AG04450 (cell line): ENCODE results near the gene ZC3HAV1. TPM values are rescaled to one million over a fixed set of nuclear protein-coding genes. Genes with fewer than 3 reads are reported as not detected.
"Not testable (repeated sequence)": the region's sequence is repeated elsewhere in the genome, so short reads cannot be mapped to it uniquely, and the experiment has no call there.

Experiments
- CTCF ChIA-PET: fragments of 300-600, 350-600 bp; formaldehyde crosslinking; extraction: SDS; loops from one replicate; lab custom pipeline; 2022; ENCODE audit warnings: antibody characterized with exemption, inconsistent platforms; lab: Charles Lee
- POLR2A ChIA-PET: fragments of 350-600 bp; formaldehyde crosslinking; extraction: SDS; loops from one replicate; lab custom pipeline; 2021; ENCODE audit warnings: antibody characterized with exemption, inconsistent platforms; lab: Yijun Ruan, JAX
- DNase-seq: peaks from one replicate; pipeline ENCODE4 v3.0.0-alpha.2; 2011; ENCODE audit warnings: low read depth, low spot score
- H3K27ac ChIP-seq: one replicate; pipeline ENCODE4 v1.5.1; 2012; ENCODE audit warnings: low read depth, low read length, control low read depth
- H3K27me3 ChIP-seq: one replicate; pipeline ENCODE4 v1.6.0; 2012; ENCODE audit warnings: low read length; ENCODE audit not compliant: control insufficient read depth, insufficient read depth
- H3K4me3 ChIP-seq: 2 replicates; pipeline ENCODE4 v1.5.1; 2011; ENCODE audit warnings: mild to moderate bottlenecking, low read depth, low read length, control low read depth
- H3K9me3 ChIP-seq: 2 replicates; pipeline ENCODE4 v1.5.1; 2012; ENCODE audit warnings: low read length; ENCODE audit not compliant: control insufficient read depth, insufficient read depth
- CTCF ChIP-seq: IDR thresholded peaks from 2 replicates; pipeline ENCODE4 v1.5.1; 2011; ENCODE audit warnings: low read depth, low read length, control low read depth, inconsistent platforms
- polyA plus RNA-seq: library from polyadenylated mRNA; depleted of rRNA; stranded (reverse); fragments of >200 nt; gene quantifications from 2 replicates; pipeline ENCODE4 v1.2.3, GENCODE V29; 2011

Gene ZC3HAV1
- polyA plus RNA-seq, 1 experiment: 25.3 TPM

DNA sequence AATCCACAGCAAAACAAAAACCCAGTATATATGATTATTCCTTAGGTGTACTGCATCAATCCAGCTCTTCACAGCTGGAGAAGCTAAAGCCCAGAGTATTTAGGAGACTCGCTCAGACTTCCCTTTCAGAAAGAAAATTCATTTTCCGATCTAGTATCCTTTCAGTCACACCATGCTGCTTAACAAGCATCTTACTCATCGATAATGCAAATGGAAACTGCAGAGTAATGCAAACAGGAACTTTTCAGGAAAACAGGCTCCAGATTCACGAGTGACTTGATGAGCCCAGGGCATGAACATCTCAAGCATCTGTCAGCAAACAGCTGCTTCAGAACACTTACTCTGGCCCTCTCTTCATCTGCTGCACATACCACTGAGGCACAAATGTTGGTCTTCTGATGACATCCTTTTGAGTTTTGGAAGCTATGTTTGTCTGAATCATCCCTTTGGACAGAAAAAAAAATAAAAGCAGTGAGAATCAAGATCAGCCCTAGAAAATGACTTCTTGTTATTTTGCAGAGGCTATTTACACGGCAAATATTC lies 48.8 kb downstream of the ZC3HAV1 start:
- Histone ChIP-seq H3K27ac (no peak overlapping the region), H3K4me3 (no peak overlapping the region), H3K27me3 (no peaks in the 10 kb centered on the region), H3K9me3 (no peaks in the 10 kb centered on the region)
- POLR2A ChIA-PET: no interaction called here
- no peak for TF ChIP-seq CTCF
- DNase-seq: no peak
- CTCF ChIA-PET: interaction anchor here (0.6 to 3.9 kb wide), 6 partner anchors 14 to 217 kb away, joined by 3 to 32 read pairs (median 8); no protein-coding TSS in a partner anchor

DNA sequence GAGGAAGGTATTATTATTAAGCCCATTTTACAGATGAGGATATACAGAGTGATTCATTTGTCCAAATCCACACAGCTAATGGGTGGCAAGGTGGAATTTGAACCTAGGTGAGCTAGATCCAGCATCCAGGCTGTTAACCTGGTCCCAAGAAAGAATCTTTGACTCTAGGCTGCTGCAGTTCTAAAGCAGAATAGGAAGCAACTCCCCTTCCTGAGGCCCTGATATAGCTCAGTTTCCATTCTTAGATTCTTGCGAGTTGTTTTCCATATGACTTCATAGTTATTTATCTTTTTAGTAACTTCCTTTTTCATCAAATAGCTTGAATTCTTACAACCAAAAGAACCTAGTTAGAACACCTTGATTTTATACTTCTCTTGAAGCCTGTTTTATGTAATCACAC lies 49.6 kb downstream of the ZC3HAV1 start:
- no peak for TF ChIP-seq CTCF
- POLR2A ChIA-PET: no interaction called here
- CTCF ChIA-PET: interaction anchor here (0.6 to 3.9 kb wide), 8 partner anchors 15 to 218 kb away, joined by 3 to 32 read pairs (median 5); partner anchors contain the start of gene UBN2

DNA sequence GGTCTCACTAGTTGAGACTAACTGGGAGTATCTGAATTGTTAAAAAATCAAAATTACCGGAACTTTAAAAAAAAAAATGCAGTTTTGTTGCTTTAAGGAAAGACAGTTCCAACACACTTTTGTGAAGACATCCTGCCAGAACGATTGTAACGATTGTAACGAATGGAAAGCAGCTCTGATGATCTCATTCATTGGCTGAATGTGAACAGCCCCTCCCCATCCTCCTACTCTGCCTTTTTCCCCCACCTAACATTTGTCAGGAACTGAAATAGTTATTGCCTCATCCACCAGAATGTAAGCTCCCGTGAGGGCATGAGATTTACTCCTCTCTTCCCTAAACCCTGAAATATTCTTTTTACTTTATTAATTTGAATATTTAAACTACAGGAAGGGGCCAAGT lies 50.6 kb downstream of the ZC3HAV1 start:
- Histone ChIP-seq H3K4me3 (no peak overlapping the region), H3K9me3 (no peaks in the 10 kb centered on the region), H3K27me3 (no peaks in the 10 kb centered on the region), H3K27ac (no peak overlapping the region)
- ChIA-PET CTCF (interaction anchor here (0.7 to 3.9 kb wide), 5 partner anchors 16 to 172 kb away, joined by 3 to 32 read pairs (median 11); no protein-coding TSS in a partner anchor), POLR2A (no interaction called here)
- no peak for DNase-seq
- no peak for TF ChIP-seq CTCF

More for the DNA sequence above, 49.6 kb downstream of the ZC3HAV1 start:
- no peak for DNase-seq
- H3K9me3 ChIP-seq: no peaks in the 10 kb centered on the region
- H3K27me3 ChIP-seq: no peaks in the 10 kb centered on the region
- no peak overlapping the region for H3K4me3 ChIP-seq
- no peak overlapping the region for H3K27ac ChIP-seq

DNA sequence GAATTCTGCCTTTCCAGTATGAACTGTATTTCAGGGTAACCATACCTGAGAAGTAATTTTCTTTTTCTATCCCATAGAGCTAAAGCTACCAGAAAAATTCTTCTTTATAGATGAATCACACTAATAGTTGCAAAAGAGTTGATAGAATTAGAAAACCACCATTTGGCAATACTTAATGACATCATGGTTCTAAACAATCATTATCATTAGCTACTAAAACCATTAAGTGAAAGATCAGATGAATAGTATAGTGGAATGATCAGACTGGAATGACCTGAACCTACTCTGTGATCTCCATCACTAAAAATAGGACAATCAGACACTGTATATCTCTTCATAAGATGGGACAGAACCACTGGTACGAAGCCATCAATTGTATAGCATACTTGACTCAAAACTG lies 53.8 kb downstream of the ZC3HAV1 start:
- POLR2A ChIA-PET: interaction anchor here (0.8 kb wide), 1 partner anchor 196 kb away, joined by 3 read pairs; no protein-coding TSS in a partner anchor
- no peak for TF ChIP-seq CTCF
- DNase-seq: no peak
- H3K27ac ChIP-seq: no peak overlapping the region
- H3K9me3 ChIP-seq: no peaks in the 10 kb centered on the region
- H3K4me3 ChIP-seq: no peak overlapping the region
- H3K27me3 ChIP-seq: no peaks in the 10 kb centered on the region
- CTCF ChIA-PET: interaction anchor here (1.5 kb wide), 1 partner anchor 19 kb away, joined by 7 read pairs; no protein-coding TSS in a partner anchor

DNA sequence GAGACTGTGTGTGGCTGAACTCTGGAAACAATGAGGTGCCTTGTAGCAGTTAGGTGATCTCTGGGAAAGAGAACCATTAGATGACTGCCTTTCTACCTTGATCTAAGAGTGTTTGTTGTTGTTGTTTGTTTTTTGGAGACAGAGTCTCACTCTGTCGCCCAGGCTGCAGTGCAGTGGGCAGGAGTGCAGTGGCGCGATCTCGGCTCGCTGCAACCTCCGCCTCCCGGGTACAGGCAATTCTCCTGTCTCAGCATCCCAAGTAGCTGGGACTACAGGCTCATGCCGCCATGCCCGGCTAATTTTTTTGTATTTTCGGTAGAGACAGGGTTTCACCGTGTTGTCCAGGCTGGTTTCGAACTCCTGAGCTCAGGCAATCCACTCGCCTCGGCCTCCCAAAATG lies 54.9 kb downstream of the ZC3HAV1 start:
- DNase-seq, POLR2A ChIA-PET, H3K4me3 ChIP-seq, H3K9me3 ChIP-seq, H3K27ac ChIP-seq, H3K27me3 ChIP-seq: not testable (repeated sequence)
- CTCF ChIA-PET: interaction anchor here (1.5 kb wide), 1 partner anchor 20 kb away, joined by 7 read pairs; no protein-coding TSS in a partner anchor
